ENCODE data around the gene HOXA4.

- TF ChIP-seq POLR2A (IDR thresholded peaks at IDR 0.05) (no peak), POLR2AphosphoS5 (IDR thresholded peaks at IDR 0.05) (no peak)
Measured at GRCh38 chr7:27083646-27084045, 46.9 kb downstream of the HOXA4 start.
